Kidney epithelial cell (primary cell): ENCODE data around the gene TINAG. TPM values are rescaled to one million over a fixed set of nuclear protein-coding genes. Genes with fewer than 3 reads are reported as not detected.

Source experiments
- DNase-seq: peaks from one replicate; pipeline ENCODE4 v3.0.0-alpha.2; 2010; ENCODE audit warnings: low read depth
- H3K27me3 ChIP-seq: 2 replicates; pipeline ENCODE4 v1.6.0; 2011; ENCODE audit warnings: low read length; ENCODE audit not compliant: control insufficient read depth, insufficient read depth
- H3K36me3 ChIP-seq: 2 replicates; pipeline ENCODE4 v1.5.1; 2011; ENCODE audit warnings: low read length; ENCODE audit not compliant: control insufficient read depth, insufficient read depth
- H3K4me3 ChIP-seq: 2 replicates; pipeline ENCODE4 v1.5.1; 2011; ENCODE audit warnings: low read depth, mild to moderate bottlenecking, control low read depth, low read length
- CTCF ChIP-seq: IDR thresholded peaks from 2 replicates; pipeline ENCODE4 v1.5.1; 2011; ENCODE audit warnings: mild to moderate bottlenecking, moderate library complexity, low read length, control low read depth, inconsistent platforms; ENCODE audit not compliant: insufficient read depth, poor library complexity, severe bottlenecking
- total RNA-seq: library from RNA; depleted of rRNA; stranded (reverse); fragments of >200 nt; gene quantifications from 2 replicates; pipeline ENCODE4 v1.2.3, GENCODE V29; 2015

The TINAG gene, protein sequence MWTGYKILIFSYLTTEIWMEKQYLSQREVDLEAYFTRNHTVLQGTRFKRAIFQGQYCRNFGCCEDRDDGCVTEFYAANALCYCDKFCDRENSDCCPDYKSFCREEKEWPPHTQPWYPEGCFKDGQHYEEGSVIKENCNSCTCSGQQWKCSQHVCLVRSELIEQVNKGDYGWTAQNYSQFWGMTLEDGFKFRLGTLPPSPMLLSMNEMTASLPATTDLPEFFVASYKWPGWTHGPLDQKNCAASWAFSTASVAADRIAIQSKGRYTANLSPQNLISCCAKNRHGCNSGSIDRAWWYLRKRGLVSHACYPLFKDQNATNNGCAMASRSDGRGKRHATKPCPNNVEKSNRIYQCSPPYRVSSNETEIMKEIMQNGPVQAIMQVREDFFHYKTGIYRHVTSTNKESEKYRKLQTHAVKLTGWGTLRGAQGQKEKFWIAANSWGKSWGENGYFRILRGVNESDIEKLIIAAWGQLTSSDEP
- total RNA-seq = 0.75 and 1.3 TPM in 2 replicates

GRCh38 chr6:54308289-54308985, at the start of gene TINAG:
Gene TINAG, plus strand, starts transcription at chr6:54308441. Its CDS starts 110 bp downstream, at chr6:54308551.
- TF ChIP-seq CTCF = no peak
- no peak for DNase-seq
- Histone ChIP-seq H3K36me3 (no peaks in the 10 kb centered on the region), H3K4me3 (peak within 1 kb of the TSS; percentile 32), H3K27me3 (no peaks in the 10 kb centered on the region)

DNA sequence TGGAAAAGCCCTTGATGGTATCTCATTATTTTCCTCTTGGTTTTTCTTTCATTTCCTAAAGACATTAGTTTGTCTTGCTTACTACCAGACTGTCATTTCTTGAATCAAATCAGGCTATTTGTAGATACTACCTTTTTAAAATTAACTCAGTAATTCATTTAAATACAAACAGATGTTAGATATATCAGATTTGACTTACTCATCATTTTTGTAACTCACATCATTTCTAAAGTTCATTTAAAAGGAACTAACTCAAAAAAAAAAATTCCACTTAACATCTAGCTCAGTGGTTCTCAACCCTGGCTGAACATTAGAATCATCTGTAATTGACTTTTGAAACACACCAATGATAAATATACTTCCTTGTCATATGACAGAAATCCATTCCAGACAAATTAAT, 48.2 kb upstream of the TINAG start:
- H3K27me3 ChIP-seq = no peaks in the 10 kb centered on the region
- no peak overlapping the region for H3K4me3 ChIP-seq
- TF ChIP-seq CTCF = no peak
- H3K36me3 ChIP-seq = no peaks in the 10 kb centered on the region
- no peak for DNase-seq

GRCh38 chr6:54262499-54262898, 45.7 kb upstream of the TINAG start:
- Histone ChIP-seq H3K27me3 (no peaks in the 10 kb centered on the region), H3K36me3 (no peaks in the 10 kb centered on the region), H3K4me3 (no peak overlapping the region)
- no peak for TF ChIP-seq CTCF
- DNase-seq = no peak

DNA sequence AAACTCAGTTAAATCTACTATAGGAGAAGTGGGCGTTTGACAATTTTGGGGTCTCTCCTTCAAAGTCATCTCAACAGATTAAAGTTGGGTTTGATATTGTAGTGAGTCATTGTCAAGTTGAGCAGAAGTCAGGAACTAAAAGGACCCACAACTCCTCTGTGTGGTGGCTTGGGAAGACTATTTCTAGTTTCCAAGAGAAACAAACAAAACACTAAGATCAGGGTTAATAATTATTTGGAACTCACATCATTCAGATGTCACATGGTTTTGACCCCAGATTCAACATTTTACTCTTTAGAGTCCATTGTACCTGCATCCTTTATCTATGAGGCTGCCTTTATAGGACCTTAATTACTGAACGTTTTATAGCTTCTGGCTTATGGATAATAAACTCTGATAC, 45.3 kb upstream of the TINAG start:
- Histone ChIP-seq H3K4me3 (no peak overlapping the region), H3K27me3 (no peaks in the 10 kb centered on the region), H3K36me3 (no peaks in the 10 kb centered on the region)
- no peak for TF ChIP-seq CTCF
- DNase-seq = no peak

DNA sequence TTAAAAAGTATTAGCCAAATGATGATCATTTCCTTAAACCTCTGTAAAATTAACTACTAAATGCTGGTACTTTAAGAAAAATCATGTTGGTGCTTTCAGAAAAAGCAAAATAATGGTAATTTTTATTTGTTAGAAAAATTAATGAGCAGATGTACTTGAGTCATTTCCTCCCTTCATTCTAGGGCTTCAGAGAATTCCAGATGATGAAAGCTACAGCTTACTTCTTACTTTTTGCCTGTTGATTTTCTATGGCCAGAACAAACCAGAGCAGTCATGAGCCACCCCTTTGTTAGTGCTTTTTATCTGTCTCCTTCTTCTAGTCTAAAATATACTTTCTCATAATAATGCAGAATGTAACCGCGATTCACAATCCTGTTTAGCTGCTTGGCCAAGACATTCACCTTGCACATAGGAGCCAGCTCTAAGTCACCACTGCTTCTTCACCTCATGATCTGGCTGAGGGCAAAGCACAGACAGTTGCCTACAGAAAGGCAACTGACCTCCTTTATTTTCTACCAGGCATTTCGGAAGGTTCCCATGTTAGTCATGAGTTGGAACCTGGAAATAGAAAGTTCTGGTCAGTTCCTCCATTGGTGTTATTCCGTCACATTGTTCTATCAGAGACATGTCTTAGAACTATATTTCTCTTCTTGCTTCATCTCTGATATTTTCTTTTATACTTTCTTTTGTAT, 43.5 kb upstream of the TINAG start:
- Histone ChIP-seq H3K36me3 (no peaks in the 10 kb centered on the region), H3K27me3 (no peaks in the 10 kb centered on the region), H3K4me3 (no peak overlapping the region)
- no peak for TF ChIP-seq CTCF
- no peak for DNase-seq
